DMS 273 treated with DMSO at 0.1 percent for 48 hours (cell line): ENCODE data around the gene MID1.

Experiments used
- DNase-seq: peaks from one replicate; lab custom pipeline; 2025; lab: John Stamatoyannopoulos, UW

MID1 gene, protein sequence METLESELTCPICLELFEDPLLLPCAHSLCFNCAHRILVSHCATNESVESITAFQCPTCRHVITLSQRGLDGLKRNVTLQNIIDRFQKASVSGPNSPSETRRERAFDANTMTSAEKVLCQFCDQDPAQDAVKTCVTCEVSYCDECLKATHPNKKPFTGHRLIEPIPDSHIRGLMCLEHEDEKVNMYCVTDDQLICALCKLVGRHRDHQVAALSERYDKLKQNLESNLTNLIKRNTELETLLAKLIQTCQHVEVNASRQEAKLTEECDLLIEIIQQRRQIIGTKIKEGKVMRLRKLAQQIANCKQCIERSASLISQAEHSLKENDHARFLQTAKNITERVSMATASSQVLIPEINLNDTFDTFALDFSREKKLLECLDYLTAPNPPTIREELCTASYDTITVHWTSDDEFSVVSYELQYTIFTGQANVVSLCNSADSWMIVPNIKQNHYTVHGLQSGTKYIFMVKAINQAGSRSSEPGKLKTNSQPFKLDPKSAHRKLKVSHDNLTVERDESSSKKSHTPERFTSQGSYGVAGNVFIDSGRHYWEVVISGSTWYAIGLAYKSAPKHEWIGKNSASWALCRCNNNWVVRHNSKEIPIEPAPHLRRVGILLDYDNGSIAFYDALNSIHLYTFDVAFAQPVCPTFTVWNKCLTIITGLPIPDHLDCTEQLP

DNA sequence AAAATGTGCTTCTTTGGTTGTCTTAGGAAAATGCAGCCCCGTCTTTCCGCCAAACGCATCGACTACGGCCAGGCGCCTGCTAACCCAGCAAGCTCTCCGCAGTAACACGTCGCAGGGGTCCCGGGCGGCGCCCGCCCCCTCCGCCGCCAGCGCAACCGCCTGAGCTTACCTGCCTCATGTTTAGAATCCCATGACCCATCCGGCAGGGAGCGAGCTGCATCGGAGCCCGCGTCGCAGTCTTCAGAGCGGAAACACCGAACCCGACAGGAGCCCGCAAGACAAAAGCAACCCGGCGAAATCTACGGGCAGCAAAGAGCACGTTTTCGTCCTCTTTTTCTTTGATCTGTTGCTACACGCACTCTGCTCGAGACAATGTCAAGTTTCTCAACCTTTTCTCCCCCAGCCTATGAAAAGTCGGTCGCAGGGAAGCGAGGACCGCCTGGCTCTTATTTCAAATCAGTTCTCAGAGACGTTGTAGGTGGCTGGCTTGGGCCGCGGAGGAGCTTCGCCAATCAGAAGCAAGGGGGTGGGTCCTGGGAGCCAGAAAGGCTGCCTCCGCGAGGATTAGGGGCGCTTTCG, at the start of gene MID1:
Gene MID1, minus strand, starts transcription at position 465 of the 579 bp plus-strand sequence. CDS start 53,038 bp downstream, outside the sequence.
- DNase-seq = peak; percentile 75

DNA sequence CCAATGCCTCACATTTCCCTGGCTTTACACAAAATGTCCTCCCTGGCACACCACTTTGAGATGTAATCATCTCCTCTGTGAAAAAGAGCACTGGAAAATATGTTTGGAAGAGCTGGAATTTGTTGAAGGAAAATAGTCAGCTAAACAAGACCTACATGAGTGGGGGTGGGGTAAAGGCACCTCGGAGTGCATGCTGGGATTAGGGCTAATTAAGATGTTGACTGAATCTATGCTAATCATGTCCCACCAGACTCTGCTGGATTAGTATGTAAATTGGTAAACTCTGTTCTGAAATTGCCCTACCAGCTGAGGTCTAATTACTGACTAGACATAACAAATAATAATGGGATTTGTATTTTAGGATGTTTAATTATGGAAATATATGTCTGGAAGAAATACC, 46.8 kb upstream of the MID1 start:
- DNase-seq = no peak

DNA sequence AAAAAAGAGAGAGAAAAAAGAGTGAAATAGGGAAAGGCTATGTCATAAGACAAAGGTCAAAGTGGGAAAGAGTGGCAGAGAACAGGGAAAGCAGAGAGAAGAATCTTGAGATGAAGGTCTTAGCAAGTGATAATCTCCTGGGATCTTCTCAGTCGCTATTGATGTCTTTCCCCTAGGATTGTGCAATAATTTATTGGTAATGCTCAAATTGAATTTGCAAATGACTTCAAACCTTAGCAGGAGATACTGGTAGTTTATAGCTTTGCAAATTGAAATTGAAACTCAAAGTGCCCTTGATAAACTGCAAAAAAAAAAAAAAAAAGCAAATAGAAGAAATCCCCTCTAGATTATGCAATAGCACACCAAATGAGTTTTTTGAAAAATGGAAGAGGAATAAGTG, 45.7 kb upstream of the MID1 start:
- no peak for DNase-seq

DNA sequence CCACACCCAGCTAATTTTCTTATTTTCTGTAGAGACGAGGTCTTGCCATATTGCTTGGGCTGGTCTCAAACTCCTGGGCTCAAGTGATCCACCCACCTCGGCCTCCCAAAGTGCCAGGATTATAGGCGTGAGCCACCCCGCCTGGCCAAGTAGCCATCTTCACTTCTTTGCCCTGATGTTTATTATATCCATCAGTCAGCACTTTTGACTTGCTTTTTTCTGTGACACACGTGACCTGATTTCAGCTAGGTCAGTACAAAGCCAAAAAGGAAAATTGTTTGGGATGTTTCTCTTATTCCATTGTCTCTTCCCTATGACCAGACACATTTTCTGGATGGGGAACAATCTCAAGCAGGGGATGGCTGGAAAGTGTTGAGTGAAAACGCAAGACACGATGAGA, 45.3 kb upstream of the MID1 start:
- DNase-seq = no peak

DNA sequence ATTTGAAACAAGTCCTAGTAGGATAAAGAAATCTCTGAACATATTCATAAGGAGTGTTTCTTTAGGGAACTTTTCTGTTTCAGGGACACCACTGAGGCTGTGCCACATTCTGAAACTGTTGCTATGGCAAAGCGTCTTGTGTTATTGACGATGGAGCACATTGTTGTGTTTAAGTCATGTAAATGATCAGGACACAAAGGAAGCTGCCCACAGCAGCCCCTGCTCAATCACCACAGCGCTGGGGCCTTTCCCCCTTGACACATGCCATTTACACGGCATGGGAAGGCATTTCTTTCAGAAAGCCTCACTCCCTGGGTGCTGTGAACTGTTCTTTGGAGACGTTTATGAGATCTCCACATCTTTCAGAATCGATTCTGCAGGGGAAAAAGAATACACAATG, 39.8 kb upstream of the MID1 start:
- DNase-seq = no peak

DNA sequence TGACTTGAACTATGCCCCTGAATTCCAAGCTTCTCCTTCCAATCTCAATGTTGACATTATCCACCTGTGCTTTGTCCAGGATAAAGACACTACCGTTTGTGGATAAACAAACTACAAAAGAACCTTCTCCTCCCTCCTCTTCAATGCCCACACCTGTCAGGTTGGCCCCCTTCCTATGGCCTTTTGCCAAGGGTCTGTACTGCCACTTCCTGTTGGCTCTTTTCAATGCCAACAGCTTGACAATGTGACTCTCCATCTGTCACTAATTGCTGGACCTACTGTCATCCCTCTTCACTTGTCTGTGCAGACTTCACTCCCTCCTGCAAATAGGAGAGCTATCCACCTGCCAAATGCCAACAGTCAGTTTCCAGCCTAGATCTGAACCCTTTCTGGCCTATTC, 35.8 kb upstream of the MID1 start:
- peak; percentile 23 for DNase-seq

DNA sequence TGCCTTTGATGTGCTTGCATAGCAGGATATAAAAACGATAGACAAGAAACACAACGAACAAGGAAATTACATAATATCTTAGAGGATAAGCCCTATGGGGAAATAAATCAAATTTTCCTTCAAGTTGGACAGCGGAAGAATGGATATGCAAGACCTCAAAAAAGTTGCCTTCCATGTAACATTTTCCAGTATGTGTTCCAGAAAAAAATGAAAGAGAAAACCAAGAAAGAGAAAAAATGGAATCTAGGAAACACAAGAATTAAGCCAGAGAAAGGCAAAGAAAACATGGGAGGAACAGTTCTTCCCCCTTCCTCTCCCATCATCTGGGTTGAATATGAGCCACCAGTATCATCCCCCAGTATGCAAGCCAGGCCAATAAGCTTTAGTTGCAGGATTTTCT, 34.6 kb upstream of the MID1 start:
- DNase-seq = no peak

DNA sequence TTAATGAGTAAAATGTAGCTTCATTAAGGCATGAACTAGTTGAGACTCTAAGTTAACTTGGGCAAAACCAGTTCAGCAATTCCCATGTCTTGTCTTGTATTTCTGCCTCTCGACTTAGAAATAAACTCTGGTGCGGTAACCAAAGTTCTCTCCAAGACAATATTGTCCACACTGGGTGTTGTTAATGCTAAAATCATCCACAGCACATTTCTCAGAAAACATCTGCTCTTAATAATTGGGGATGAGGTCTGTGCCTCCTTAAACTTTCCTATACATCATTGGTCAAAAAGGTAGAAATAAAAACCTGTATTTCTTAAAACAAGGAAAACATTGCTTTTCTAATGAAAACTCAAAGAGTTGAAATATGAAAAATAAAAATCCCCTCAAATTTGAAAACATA, 32.9 kb upstream of the MID1 start:
- DNase-seq = no peak

DNA sequence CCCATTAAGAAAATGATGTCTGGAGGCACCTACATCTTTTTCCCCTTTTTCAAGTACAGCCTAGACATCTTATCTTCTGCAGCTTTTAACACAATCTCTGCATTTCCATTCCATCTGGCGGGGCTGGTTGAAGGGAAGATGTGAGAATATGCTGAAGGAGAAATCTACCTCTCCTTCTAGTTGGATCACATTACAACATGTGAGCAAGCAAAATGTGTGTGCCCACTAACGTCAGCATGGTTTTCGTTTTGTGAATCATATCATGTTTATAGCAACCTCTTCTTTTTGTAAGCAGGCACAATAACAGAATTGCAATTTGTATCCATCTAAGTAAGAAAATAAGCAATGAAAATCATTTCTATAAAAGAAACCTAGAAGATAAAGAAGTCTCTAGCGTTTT, 28.9 kb upstream of the MID1 start:
- DNase-seq = no peak

DNA sequence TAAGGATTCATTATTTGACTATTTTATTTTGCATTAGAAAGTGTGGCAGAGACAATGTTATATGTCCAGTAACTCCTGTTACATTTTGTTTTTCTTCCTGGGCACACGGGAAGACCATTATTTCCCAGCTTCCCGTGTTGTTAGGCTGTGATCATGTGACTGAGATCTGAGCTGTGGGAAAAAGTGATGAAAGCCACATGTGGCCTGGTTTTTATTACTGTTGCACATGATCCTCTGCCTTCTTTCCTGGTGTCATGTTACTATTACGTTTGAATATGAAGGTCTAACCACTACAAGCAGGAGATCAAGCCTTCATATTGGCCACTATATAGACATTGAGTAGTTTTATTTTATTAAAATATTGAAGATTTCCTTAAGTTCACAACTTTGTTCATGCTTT, 28.2 kb upstream of the MID1 start:
- DNase-seq = peak; percentile 32

DNA sequence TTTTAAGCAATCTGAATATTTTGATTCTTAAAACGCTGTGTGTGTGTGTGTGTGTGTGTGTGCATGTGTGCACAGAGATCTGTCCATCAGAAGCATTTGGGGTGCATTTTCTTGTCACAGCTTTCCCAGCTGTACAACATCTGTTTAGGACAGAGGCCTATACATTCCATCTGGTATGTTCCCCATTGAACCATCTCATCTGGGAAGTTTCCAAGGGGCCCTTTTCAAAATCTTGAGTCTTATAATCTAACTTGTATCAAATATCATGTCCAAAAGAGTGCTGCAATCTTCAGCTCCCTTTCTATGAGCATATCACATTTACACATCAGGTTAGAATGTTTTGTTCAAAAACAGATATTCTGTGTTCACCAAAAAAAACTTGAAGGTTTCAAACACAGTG, 16.5 kb upstream of the MID1 start:
- no peak for DNase-seq

DNA sequence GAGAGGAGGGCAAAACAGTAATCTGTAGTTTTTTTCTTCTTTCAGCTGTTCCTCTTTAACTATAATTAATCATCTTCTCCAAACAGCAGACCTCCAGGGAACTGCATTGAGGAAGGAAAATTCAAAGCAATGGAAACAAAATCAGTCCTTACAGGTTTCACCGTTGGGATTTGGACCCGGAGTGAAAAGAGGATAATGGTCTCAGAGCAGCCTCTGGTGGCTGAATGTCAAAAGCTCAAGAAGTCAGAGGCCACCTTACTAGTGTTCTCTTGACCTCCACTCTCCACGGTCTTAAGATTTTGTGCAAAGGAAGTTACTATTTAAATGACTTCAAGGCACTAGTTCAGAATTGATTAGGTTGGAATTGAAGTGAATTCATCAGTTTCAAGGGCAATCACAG, 16.0 kb upstream of the MID1 start:
- no peak for DNase-seq

DNA sequence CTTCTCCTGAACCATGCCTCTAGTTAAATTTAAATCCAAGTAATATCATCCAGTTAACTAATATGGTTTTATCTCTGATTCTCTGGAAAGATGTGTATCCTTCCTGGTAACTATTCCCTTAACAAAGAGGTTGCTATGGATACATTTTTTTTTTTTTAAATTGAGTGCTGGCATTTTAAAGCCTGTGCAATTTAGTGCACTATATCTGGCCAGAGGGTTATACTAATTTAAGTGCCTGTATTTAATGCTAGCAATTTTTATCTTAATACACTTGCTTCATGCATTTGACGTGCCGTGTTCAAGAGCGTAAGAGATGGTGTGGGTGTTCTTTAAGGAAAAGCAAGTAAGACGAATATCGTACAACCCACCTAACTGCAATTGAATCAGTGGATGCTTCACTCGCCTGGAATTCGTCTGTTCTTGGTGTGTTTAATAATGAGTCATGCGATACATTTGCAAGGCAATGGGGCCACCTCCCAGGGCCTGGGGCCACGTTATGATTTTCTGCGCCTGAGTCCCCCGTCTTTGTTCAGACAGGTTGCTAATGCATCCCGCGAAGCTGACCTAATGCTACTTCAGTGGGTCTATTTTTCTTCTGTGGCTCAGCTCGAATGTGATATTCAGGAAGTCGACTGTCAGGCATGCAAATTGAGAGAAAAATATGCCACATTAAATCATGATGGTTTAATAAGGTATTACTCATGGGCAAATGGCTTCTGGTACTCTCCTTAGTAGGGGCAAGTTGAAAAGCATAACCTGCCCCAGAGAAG, 14.2 kb upstream of the MID1 start:
- DNase-seq = no peak

DNA sequence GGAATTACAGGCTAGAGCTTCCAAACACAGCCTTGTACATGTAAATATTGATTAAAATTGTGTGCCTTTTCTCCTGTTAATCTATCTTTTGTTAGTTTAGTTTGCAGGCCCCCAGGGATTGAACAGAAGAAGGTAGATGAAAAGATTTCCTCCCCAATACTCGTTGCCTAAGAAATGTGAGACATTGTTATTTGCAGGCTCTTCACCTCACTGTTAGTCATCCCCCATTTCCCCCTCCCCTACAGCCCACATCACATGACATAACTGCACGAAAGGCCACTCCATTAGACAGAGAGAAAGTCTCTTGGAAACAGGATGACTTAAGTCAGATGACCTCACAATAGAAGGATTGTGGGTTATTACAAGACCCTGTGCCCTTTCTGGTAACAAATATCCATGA, 13.3 kb upstream of the MID1 start:
- no peak for DNase-seq

DNA sequence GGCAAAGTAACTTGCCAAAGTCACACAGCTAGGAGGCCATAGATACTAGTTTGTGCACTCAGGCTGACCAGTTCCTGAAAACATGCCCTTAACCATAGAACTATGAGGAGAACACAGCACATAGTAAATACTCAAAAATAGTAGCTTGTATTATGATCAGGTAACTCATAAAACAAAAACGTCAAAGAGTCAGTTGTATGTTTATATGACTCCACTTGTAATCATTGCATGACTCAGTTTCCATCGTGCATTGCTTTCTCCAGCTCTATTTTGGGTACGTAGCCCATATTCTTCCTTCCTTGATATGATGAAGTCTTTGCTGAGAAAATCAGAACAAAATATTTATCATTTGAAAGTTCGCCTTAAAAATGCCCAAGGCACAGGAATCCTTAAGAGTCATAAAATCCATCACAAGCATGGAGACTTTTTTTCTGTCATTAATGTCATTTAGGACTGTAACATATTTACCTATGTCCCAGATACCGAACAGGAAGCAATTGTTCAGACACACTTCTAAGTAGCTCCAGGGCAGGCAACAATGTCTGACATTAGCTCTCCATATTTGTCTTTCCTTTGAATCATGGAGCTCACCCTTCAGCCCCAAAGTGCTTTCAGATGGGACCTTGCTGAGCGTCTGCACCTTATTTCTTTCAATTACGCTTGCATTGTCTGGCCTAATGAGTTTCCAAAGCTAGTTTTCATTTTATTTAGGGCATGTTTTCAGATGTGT, 11.2 kb upstream of the MID1 start:
- DNase-seq = no peak

DNA sequence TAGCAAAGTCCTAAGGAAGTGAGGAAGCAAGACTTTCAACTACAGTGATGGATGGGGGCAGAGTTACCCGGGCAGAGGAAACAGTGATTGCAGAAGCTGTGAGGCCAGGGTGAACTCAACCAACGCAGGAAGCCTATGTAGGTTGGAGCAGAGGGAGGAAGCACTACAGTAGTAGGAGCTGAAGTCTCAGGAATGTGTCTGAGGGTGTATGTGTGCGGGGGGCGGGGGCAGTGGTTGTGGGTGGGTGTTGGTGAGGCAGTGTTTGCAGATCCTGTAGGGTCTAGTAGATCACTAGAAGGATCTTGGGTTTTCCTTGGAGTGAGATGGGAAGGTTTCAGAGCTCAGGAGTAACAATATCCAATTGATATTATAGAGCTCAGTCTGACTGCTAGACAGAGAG, 9.9 kb upstream of the MID1 start:
- DNase-seq = no peak

DNA sequence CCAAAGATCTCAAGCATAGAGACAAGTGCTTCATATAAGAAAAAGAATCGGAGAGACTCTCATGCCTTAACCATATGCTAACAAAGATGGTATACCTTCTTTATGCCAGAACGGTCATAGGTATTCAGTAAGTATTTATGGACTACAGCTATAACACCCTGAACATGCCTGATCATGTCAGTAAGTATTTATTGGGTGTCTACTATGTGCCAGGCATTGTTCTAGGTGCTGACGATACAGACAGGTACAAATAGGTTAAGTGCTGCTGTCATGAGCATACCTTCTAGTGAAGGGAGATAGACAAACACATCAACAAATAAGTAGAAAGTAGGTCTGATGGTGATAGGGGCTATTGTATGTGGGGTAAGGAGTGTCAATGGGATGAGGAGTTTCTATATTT, 9.5 kb upstream of the MID1 start:
- DNase-seq = no peak

DNA sequence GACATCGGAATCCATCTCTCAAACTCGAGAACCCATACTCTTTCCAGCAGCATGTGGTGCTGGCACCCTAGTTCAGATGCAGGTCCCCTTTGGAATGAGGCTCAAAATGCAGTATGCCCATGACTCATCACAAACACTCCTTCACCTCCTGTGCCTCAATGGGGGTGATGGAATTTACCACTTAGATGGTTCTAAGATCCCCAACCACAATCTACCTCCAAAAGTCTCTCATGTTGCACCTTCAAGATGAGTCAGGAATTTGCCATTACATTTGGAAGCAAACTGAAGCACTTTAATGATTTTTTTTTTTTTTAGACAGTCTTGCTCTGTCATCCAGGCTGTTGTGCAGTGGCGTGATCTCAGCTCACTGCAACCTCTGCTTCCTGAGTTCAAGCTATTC, 8.5 kb upstream of the MID1 start:
- no peak for DNase-seq

DNA sequence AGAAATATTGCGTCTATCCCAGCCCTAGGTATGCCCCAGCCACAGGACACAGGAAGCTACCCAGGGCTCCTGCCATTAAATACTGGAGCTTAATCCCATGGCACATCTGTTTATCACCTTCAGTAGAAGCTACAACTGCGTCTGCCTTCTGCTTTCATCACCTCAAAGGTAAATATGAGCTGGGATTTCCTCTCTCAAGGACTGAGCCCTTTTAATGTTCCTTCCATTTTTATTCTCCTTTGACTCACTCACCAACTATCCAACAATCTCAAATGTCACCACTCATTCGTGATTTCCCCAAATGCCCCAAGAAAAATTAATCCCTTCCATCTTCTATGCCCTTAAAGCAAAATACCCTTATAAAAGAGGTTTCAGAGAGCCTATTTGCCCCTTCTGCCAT, 1.8 kb upstream of the MID1 start:
- no peak for DNase-seq

DNA sequence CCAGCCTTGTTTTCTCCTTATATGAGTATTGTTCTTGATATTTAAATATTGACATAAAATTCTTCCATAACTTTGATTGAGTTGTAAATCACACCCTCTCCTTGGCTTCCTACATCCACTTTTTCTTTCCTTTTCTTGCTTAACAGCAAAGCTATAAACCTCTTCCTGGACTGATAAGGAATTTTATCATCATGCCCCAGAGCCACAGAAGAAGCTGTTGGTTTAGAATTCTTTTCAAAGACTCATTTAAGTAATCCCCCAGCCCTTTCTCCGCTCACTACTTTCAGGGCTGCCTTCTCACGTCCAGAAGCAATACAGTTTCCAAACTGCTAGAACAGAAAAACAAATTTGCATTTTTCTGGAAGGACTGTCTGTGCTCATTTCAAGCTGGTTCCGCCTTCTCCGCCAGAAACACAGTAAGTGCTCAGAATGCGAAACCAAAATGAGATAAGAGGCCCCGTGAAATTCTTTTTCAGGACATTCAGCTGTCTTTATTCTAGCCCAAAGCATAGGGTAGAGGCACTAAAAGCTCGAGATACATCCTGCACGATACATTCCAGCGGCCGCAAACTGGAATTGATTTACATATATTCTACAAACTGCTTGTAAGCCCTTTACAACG, 849 bp downstream of the MID1 start:
- no peak for DNase-seq

DNA sequence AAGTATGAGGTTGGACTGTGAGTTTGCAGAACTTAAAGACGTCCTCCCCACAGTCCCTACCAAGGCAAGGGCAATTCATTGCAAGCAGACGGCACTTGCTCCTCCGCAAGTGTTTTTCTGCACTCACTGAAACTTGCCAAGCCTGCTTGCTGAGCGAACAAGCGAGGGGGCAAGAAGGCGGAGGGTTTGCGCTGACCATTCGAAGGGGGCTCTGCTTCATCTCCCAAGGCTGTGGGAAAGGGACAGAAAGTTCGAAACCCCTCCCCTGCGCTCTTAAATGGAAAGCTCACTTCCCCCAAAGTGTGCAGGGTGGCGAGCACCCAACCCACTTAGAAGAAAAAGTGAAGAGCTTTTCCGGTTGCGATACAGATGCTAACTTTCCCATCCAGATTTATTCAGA, 1.4 kb downstream of the MID1 start:
- no peak for DNase-seq

DNA sequence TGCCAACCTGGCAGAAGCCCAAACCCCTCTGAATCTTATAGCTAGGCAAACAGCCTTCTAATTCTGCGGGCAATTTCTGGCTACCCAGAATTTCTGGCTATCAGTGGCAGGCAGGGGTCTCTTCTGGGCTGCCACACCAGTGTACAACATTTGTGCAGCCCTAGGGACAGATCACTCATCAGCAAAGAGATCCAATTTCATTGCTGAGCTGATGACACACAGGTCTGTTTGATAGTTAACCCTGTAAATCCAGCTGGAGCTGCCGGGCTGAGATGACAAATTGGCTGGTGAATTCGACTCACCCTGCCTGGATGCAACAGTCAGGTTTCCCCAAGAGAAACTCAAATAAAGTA, 2.4 kb downstream of the MID1 start:
- no peak for DNase-seq
